ENCODE measurements around the gene PDZD2. TPM values are rescaled to one million over a fixed set of nuclear protein-coding genes. Genes with fewer than 3 reads are reported as not detected.

Gene PDZD2
- total RNA-seq, 2 donors from 2014 or later: 10.3 to 59.5 TPM

DNA sequence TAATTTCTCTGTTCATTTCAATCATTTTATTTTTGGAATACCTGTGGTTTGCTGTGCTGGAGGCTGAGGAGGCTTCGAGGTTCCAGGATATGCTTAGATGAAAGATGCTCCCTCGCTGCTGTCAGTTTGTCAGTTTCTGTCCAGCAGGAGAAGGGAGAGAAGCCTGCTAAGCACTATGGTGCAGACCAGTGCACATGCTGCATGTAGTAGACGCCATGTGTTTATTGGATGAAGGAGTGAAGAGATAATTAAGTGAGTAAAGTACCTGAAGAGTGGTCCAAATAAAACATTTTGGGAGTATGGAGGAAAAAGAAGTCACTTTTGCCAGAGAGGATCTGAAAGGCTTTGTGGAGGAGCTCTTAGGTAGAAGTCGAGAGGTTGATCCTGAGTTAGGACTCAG lies 2.1 kb downstream of the PDZD2 start:
- no peak for DNase-seq (ENCODE audit: low spot score)
- WGBS: 95% methylated on average over 4 of the region's 4 CpGs
- H3K4me3 ChIP-seq: no peak overlapping the region
- H3K27me3 ChIP-seq (replicated peaks; ENCODE audit: insufficient read depth): no peaks in the 10 kb centered on the region
- no peak overlapping the region for H3K27ac ChIP-seq
- TF ChIP-seq POLR2A (IDR thresholded peaks at IDR 0.05) (no peak), POLR2AphosphoS5 (IDR thresholded peaks at IDR 0.05) (no peak)
- TF ChIP-seq, protein P1, sequence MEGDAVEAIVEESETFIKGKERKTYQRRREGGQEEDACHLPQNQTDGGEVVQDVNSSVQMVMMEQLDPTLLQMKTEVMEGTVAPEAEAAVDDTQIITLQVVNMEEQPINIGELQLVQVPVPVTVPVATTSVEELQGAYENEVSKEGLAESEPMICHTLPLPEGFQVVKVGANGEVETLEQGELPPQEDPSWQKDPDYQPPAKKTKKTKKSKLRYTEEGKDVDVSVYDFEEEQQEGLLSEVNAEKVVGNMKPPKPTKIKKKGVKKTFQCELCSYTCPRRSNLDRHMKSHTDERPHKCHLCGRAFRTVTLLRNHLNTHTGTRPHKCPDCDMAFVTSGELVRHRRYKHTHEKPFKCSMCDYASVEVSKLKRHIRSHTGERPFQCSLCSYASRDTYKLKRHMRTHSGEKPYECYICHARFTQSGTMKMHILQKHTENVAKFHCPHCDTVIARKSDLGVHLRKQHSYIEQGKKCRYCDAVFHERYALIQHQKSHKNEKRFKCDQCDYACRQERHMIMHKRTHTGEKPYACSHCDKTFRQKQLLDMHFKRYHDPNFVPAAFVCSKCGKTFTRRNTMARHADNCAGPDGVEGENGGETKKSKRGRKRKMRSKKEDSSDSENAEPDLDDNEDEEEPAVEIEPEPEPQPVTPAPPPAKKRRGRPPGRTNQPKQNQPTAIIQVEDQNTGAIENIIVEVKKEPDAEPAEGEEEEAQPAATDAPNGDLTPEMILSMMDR (IDR thresholded peaks at IDR 0.05): no peak
- H3K36me3 ChIP-seq: no peaks in the 10 kb centered on the region
- H3K9me3 ChIP-seq: no peaks in the 10 kb centered on the region
- intact Hi-C loops (cut with DNase I): no loop called here
- no peaks in the 10 kb centered on the region for H3K4me1 ChIP-seq (replicated peaks)

DNA sequence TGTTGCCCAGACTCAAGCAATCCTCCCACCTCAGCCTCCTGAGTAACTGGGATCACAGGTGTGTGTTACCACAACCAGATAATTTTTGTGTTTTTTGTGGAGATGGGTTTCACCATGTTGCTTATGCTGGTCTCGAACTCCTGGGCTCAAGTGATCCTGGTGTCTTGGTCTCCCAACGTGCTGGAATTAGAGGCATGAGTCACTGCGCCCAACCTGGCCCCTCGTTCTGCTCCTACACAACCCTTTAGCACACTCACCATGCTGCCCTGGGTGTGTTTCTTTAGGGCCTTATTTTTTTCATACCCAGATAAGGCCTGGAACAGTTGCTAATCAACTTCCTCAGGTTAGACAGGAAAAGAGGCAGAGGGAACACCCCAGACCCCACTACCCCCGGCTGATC lies 2.6 kb downstream of the PDZD2 start:
- H3K27ac ChIP-seq: no peak overlapping the region
- H3K4me1 ChIP-seq (replicated peaks): no peaks in the 10 kb centered on the region
- H3K9me3 ChIP-seq: no peaks in the 10 kb centered on the region
- no peaks in the 10 kb centered on the region for H3K27me3 ChIP-seq (replicated peaks; ENCODE audit: insufficient read depth)
- WGBS: 91% methylated on average over 5 of the region's 5 CpGs
- TF ChIP-seq POLR2AphosphoS5 (IDR thresholded peaks at IDR 0.05) (no peak), POLR2A (IDR thresholded peaks at IDR 0.05) (no peak)
- TF ChIP-seq, protein P1 (IDR thresholded peaks at IDR 0.05): no peak
- H3K4me3 ChIP-seq: no peak overlapping the region
- no peak for DNase-seq (ENCODE audit: low spot score)
- intact Hi-C loops (cut with DNase I): no loop called here
- H3K36me3 ChIP-seq: no peaks in the 10 kb centered on the region

DNA sequence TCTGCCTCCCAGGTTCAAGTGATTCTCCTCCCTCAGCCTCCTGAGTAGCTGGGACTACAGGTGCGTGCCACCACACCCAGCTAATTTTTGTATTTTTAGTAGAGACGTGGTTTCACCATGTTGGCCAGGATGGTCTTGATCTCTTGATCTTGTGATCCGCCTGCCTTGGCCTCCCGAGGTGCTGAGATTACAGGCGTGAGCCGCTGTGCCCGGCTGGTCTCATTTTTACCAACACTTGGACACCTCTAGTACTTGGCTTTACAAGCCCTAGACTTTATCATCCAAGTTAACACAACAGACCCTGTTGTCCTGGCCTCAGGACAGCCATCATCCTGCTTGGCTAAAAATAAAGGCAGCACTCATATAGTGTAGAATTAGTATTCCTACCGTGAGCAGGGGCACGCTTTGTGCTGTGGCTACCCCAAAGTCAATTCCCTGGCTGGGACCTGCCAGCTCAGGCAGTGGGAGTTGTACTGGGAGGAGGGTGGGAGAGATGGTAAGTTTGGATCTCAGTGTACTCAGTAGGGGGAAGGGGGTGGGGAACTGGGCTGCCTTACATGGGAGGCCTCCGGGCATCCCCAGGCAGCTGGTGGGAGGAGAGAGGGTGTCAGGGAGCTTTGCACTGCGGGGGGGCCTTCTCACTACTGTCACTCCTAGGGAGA lies 6.6 kb downstream of the PDZD2 start:
- Histone ChIP-seq H3K4me3 (no peak overlapping the region), H3K36me3 (no peaks in the 10 kb centered on the region), H3K27ac (no peak overlapping the region), H3K4me1 (replicated peaks) (no peaks in the 10 kb centered on the region), H3K27me3 (replicated peaks; ENCODE audit: insufficient read depth) (no peaks in the 10 kb centered on the region), H3K9me3 (no peaks in the 10 kb centered on the region)
- no peak for DNase-seq (ENCODE audit: low spot score)
- 76% methylated on average over 11 of the region's 11 CpGs for whole genome bisulfite sequencing
- TF ChIP-seq POLR2A (IDR thresholded peaks at IDR 0.05) (no peak), POLR2AphosphoS5 (IDR thresholded peaks at IDR 0.05) (no peak)
- TF ChIP-seq, protein P1 (IDR thresholded peaks at IDR 0.05): no peak
- intact Hi-C loops (cut with DNase I): no loop called here

DNA sequence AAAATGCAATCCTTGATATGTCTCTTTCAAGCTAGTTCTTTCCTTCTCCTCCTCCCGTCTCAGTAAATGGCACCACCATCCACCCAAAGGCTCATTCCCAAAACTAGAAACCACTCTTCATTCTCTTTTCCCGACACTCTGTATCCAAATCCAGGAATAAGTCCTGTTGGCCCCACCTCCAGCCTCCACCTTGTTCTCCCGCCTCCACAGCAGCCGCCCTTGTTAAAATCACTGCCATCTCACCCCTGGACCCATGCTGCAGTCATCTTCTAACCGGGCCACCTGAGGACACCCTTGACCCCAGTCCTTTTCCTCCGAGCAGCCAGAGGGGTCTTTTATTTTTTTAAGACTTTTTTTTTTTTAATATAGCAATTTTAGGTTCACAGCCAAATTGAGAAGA lies 9.4 kb downstream of the PDZD2 start:
- Histone ChIP-seq H3K9me3 (no peaks in the 10 kb centered on the region), H3K27ac (no peak overlapping the region), H3K27me3 (replicated peaks; ENCODE audit: insufficient read depth) (no peaks in the 10 kb centered on the region), H3K36me3 (no peaks in the 10 kb centered on the region), H3K4me3 (no peak overlapping the region), H3K4me1 (replicated peaks) (no peaks in the 10 kb centered on the region)
- WGBS: 94% methylated on average over 6 of the region's 6 CpGs
- TF ChIP-seq POLR2AphosphoS5 (IDR thresholded peaks at IDR 0.05) (no peak), POLR2A (IDR thresholded peaks at IDR 0.05) (no peak)
- TF ChIP-seq, protein P1 (IDR thresholded peaks at IDR 0.05): no peak
- no peak for DNase-seq (ENCODE audit: low spot score)
- intact Hi-C loops (cut with DNase I): no loop called here

DNA sequence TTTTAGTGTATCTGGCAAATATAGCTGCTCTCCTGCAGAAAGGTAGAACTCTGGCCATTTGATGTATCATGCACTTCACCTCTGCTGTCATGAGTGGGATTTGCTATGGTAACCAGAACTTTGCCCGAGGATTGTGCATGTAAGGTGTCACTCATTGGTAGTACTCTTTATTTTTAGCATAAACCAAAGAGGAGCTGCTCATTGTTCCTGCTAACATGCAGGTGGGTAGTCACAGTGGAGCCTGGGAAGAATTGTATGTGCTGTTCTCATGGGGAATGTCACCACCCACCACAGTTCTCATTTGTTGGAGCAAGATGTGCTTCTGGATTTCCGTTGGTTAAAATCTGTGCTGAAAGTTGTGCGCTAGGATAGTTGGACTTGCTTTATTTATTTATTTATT lies 12.3 kb downstream of the PDZD2 start:
- Histone ChIP-seq H3K27ac (no peak overlapping the region), H3K4me3 (no peak overlapping the region), H3K36me3 (no peaks in the 10 kb centered on the region), H3K27me3 (replicated peaks; ENCODE audit: insufficient read depth) (no peaks in the 10 kb centered on the region), H3K9me3 (no peaks in the 10 kb centered on the region), H3K4me1 (replicated peaks) (no peaks in the 10 kb centered on the region)
- intact Hi-C loops (cut with DNase I): no loop called here
- WGBS: 96% methylated on average over 3 of the region's 3 CpGs
- DNase-seq (ENCODE audit: low spot score): no peak
- TF ChIP-seq POLR2A (IDR thresholded peaks at IDR 0.05) (no peak), POLR2AphosphoS5 (IDR thresholded peaks at IDR 0.05) (no peak)
- TF ChIP-seq, protein P1 (IDR thresholded peaks at IDR 0.05): no peak

All from prostate gland (tissue), 2 donors.